NCI-H2171 treated with DMSO at 0.1 percent for 48 hours (cell line): ENCODE measurements around the gene SMTNL2.
A peak's percentile ranks its signal among the peaks of the same experiment; 100 is the strongest.
"Not testable (repeated sequence)": the region's sequence is repeated elsewhere in the genome, so short reads cannot be mapped to it uniquely, and the experiment has no call there.

Experiments
- DNase-seq: peaks from one replicate; lab custom pipeline; 2025; lab: John Stamatoyannopoulos, UW

SMTNL2 gene

GRCh38 chr17:4560421-4560820 lies 23.9 kb upstream of the SMTNL2 start, which contains the start of gene GGT6:
TSS of gene GGT6 (minus strand) at chr17:4560577. CDS start at chr17:4560521, 56 bp downstream.
- DNase-seq = peak; percentile 47

DNA sequence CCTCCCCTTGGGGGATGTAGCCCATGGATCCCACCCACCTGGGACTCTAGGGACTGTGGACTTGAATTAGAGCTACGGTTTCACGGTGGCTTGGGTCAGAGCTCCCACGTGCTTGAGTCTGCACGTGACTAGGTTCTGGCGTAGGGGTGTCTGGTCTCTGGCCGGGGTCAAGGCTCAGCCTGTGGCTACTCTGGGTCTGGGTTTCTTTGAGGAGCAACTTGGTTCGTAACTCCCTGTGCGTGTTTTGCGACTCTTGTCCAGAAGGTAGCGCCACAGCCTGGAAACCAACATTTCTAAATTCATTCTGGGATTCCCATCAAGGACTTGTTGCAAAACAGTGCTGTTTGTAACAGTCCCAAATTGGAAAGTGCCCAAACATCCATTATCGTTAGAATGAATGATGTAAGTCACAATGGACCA lies 23.5 kb upstream of the SMTNL2 start:
- DNase-seq = peak; percentile 32

- DNase-seq = peak; percentile 90
Measured at GRCh38 chr17:4562015-4562969, 22.0 kb upstream of the SMTNL2 start.

DNA sequence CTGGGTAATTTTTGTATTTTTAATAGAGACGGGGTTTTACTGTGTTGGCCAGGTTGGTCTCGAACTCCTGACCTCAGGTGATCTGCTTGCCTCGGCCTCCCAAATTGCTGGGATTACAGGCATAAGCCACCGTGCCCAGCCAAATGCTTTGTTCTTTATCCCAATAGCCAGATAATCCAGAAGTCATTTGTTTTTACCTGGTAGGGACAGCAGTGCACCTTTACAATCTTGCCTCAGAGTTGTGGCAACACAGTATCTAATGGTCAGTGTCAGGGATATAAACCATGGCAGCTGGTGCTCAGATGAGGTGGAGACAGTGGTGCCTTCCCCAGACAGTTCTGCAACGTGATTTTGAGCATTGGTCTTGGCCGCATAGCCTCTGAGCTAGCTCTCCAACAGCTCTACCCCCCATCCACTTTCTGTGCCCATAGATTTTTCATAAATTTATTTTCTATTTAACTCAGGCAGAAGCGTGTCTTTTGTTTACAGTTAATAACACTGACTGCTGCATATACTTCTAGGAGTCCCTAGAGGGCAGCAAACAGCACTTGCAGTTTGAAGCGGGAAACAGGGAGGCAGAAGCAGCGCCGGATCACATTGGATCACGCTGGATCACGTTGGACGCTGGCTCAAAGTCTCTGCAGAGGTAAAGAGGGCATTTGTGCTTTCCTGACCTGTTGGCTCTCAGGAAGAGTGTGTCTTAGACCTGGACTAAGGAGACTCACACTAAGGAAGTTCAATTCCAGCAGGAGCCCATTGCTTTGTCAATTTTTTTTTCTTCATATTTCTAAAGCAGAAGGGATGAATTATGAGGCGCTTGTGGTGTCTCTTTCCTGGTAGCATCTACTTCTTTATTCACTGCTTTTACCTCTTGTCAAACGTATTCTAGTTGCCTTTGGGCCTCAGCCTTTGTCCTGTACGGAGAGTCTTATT lies 18.9 kb upstream of the SMTNL2 start:
- peak; percentile 91 for DNase-seq

DNA sequence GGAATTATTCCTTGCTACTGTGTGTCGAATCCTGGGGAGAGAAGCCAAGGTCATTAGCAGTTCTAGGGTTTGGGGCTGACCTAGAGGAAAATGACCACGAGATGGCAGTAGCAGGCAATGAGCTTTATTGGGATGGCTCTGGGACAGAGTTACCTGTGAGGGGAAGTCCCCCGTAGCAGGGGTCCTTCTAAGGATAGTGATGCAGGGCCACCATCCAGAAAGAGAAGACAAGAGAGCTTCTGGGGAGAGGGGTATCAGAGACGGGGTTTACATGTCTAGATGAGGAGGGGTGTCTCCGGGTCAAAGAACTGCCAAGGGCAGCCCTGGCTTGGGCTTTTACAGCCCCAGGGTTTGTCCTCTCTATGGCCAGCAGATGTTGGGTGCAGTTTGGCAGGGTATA lies 17.5 kb upstream of the SMTNL2 start:
- DNase-seq = peak; percentile 73

DNA sequence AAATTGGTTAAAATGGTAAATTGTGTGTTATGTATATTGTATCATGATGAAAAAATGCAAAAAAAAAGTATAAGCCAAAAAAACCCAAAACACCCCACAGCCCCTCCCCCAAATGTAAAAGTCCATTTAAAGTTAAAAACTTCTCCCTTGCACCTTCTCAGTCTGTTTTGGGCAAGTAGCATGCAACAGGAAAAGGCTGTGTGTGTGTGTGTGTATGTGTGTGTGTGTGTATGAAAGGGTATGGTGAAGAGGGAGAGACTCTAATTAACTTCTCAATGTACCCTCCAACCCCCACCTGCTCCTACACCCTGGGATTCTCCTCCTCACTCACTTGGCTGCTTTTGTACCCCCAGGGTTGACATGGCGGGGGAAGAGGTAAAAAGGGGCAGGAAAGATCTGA lies 14.7 kb upstream of the SMTNL2 start:
- DNase-seq = no peak

DNA sequence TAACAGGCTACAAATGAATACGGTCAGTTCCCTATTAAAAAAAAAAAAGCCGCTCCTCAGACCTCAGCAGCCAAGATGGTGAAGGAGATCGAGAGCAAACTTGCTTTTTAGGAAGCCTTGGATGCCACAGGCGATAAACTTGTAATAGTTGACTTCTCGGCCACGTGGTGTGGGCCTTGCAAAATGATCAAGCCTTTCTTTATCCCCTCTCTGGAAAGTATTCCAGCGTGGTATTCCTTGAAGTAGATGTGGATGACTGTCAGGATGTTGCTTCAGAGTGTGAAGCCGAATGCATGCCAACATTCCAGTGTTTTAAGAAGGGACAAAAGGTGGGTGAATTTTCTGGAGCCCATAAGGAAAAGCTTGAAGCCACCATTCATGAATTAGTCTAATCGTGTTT lies 12.2 kb upstream of the SMTNL2 start:
- no peak for DNase-seq

DNA sequence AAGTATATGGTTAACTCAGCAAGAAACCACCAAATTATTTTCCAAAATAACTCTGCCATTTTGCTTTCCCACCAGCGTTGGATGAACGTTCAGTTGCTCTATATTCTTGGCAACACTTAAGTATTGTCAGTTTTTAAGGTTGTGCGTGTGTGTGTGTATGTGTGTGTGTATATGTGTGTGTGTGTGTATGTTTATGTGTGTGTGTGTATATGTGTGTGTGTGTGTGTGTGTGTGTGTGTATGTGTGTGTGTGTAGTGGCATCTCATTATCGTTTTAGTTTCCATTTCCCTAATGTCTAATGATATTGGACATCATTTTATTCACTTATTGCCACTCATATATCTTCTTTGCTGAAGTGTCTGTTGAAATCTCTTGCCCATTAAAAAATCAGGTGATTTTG lies 11.2 kb upstream of the SMTNL2 start:
- no peak for DNase-seq

DNA sequence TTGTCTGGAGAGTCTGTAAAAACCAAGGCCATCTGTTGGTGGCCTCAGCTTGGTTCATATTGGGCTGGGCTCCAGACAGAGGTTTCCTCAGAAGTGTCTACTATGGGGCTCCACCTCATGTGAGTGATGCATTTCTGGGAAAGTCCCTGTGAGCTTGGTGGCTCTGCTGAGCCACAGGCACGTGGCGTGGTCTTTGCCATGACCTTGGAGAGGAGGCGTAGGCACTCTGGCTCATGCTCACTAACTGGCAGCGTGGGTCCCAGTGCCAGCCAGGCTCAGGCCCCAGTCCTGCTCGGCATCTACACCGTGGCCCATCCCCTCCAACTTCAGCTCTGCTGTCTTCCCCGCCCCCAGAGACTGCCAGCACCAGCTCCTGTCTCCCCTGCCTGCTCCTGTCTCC lies 10.7 kb upstream of the SMTNL2 start:
- DNase-seq = no peak

DNA sequence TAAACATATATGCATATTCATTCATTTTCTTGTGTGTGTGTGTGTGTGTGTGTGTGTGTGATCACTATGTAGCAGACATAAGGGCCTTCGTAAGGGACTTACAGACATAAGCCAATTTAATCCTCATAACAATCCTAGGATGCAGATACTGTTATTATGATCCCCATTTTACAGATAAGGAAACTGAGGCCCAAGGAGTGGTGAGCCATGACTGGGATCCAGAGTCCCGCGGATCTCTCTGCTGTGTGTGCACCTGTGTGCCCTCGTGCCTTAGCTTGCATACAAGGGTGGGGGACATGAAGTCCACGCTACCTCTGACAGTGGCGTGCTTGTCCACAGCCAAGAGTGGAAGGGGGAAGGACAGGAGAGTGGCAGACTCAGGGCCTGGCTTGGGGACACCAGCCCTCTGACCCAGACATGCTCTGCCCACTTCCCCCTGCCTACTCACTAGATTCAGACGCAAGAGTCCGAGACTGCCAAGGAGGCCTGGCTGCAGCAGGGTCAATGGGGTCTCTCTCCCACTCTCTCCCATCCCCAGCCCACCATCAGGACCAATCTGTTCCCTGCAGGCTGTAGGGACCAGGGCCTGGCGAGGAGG lies 9.8 kb upstream of the SMTNL2 start:
- no peak for DNase-seq

DNA sequence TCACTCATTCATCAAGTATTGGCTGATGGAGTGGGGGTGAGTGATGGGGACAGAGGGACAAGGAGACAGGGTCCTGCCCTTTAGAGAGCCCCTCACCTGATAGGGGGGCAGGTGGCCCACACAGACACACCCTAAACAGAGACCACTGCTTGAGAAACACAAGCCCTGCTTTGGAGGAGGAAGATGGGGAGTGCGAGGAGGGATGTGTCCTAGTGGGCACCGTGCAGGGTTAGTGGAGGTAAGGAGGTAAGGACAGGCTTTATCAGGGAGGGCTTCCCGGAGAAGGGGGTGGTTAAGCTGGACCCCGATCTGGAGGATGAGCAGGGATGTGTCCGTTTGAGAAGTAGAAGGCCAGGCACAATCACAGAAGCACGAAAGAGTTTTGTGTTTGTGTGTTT lies 8.2 kb upstream of the SMTNL2 start:
- DNase-seq = no peak

DNA sequence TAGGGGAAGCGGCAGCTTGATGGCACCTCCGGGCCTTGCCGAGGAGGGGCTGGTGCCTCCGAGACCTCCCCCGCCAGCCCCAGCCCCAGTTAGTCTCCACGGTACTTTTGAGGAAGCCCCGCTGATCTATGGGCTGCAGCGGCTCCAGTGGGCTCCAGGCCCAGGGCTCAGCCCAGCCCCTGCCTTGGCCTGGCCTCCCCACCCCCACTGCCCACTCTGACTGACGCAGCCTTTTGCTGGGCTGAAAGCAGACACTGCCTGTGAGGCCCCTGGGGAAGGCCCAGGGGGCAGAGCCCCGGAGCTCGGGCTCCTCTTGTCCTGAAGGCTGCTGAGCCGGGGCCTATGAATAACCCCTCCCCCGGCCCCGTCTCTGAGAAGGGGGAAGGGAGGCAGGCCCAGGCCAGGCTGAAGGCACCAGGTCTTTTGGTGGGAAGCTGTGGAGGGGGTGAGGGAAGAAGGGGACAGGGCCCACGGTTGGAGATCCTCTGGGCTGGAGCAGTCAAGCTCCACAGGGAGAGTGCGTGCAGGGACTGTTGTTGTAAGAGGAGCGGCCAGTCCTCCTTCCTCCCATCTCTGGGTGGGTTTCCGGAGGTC lies 7.5 kb upstream of the SMTNL2 start:
- DNase-seq = no peak

GRCh38 chr17:4577386-4577993 lies 6.8 kb upstream of the SMTNL2 start:
- DNase-seq = no peak

DNA sequence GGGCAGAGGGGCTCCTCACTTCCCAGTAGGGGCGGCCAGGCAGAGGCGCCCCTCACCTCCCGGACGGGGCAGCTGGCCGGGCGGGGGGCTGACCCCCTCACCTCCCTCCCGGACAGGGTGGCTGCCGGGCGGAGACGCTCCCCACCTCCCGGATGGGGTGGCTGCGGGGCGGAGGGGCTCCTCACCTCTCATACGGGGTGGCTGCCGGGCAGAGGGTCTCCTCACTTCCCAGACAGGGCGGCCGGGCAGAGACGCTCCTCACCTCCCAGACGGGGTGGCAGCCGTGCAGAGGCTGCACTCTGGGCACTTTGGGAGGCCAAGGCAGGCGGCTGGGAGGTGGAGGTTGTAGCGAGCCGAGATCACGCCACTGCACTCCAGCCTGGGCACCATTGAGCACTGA lies 6.0 kb upstream of the SMTNL2 start:
- DNase-seq = not testable (repeated sequence)

DNA sequence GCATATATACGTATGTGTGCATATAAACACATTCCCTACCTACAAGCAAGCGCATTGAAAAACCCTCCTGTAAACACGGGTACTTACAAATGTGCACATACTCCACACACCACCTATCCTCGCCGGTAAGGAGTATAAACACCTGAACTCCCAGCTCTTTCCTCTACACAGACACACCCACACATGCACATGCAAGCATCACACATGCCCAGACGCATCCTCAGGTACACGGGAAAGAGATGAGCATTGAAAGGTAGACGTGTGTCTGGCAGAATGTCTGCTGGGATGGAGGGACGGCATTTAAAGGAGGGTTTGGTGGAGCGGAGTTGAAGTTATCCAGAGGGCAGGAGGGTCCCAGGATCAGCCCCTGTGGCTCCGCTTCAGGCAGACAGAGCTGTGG lies 4.7 kb upstream of the SMTNL2 start:
- no peak for DNase-seq

DNA sequence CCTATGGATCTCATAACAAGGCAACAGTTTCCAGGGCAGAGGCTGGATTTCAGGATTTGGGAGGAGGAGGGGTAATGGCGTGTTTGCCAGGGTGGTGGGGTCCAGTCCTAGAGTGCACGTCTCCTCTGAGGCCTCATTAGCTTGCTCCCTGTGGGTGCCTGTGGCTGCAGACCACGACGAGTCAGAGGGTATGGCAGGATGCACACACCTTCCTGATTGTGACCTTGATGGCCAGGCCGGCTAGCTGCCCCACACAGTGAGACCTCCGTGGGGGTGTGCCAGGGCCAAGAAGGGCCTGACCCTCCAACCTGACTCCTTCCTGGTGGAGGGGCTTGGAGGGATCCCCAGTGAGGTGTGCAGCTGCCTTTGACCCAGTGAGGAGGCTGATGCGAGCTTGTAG lies 4.0 kb upstream of the SMTNL2 start:
- DNase-seq = no peak

DNA sequence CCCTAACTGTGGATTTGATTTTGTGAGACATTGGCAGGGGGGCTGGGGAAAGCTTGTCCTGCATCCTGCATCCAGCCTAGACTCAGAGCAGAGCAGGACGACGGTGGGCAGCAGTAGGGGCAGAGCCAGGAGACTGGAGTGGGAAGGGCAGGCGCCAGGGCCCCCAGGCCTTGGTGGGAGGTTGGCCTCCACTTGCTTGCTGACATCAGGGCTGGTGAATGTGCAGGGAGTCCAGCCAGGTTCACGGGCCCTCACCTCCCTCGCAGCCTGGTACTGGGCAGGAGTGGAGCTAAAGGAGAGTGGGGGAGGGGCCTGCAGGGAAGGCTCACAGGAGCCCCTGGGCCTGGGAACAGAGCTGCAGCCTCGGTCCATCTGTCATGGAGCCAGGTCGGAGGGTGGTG lies 2.2 kb upstream of the SMTNL2 start:
- no peak for DNase-seq

- peak; percentile 59 for DNase-seq
Measured at GRCh38 chr17:4582691-4583090, 1.6 kb upstream of the SMTNL2 start.

- peak; percentile 77 for DNase-seq
Measured at GRCh38 chr17:4583206-4583605, 1.1 kb upstream of the SMTNL2 start.

GRCh38 chr17:4583782-4584100 lies 588 bp upstream of the SMTNL2 start:
- DNase-seq = peak; percentile 87

DNA sequence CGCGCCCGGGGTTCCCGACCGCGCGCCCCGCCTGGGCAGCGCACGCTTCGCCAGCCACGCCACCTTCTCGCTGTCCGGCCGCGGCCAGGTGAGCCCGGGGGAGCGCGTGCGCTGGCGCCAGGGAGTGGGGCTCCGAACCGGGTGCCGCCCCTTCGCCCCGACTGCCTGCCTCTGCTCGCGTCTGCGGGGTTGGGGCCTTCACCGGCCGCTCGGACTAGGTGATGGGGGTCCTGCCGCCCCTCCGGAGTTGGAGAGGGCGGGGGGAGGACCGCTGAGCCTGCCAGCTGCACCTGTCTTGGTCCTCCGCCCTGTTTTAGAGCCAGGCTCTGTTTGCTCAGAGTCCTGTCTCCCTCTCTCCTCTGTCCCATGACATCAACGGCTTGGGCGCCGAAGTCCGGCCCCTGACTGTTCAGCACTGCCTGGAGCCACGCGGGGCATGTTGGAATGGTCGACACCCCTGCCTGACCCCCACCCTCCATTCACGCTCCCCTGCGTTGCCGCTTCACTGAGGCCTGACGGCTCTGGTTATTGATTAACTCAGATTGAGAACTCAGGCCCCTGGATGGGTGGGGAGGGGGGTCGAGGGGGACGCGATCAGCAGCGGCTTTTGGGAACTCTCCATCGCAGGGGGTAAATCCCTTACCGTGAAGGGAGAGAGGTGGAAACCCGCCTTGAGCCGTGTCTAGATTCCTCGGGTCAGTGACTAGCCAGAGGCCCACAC lies 748 bp downstream of the SMTNL2 start:
- DNase-seq = no peak
